NT2/D1 (cell line): ENCODE data around the gene GPR3.

ENCODE experiments used
- DNase-seq: peaks from one replicate; pipeline ENCODE4 v3.0.0-alpha.2; 2011; ENCODE audit warnings: low read depth, low spot score
- H3K27me3 ChIP-seq: 2 replicates; pipeline ENCODE4 v1.6.0; 2011; ENCODE audit warnings: mild to moderate bottlenecking; ENCODE audit not compliant: insufficient read length, insufficient read depth
- H3K36me3 ChIP-seq: 2 replicates; pipeline ENCODE4 v1.6.1; 2011; ENCODE audit warnings: mild to moderate bottlenecking, low read length, mixed read lengths; ENCODE audit not compliant: insufficient read depth, insufficient read length
- H3K4me1 ChIP-seq: 2 replicates; pipeline ENCODE4 v1.5.1; 2011; ENCODE audit not compliant: insufficient read depth, insufficient read length
- H3K4me3 ChIP-seq: 2 replicates; pipeline ENCODE4 v1.5.1; 2011; ENCODE audit warnings: low read depth; ENCODE audit not compliant: insufficient read length
- H3K9ac ChIP-seq: 2 replicates; pipeline ENCODE4 v1.6.0; 2011; ENCODE audit warnings: low read depth; ENCODE audit not compliant: insufficient read length
- H3K9me3 ChIP-seq: 2 replicates; pipeline ENCODE4 v1.5.1; 2011; ENCODE audit warnings: mild to moderate bottlenecking, low read length; ENCODE audit not compliant: insufficient read depth
- SUZ12 ChIP-seq: IDR thresholded peaks from 2 replicates; pipeline ENCODE4 v1.6.1; 2011; ENCODE audit not compliant: insufficient read length, insufficient read depth; ENCODE audit errors: extremely low read depth
- YY1 ChIP-seq: IDR thresholded peaks from 2 replicates; pipeline ENCODE4 v1.6.1; 2011; ENCODE audit not compliant: insufficient read length, insufficient read depth
- ZNF274 ChIP-seq: IDR thresholded peaks from 2 replicates; pipeline ENCODE4 v1.6.1; 2011; ENCODE audit warnings: mild to moderate bottlenecking, low read depth, low read length

GPR3 gene

GRCh38 chr1:27355683-27356082 is 36.7 kb upstream of the GPR3 start:
- H3K27me3 ChIP-seq: peaks cover 20% of the 10 kb centered on the region
- peaks cover 51% of the 10 kb centered on the region for H3K36me3 ChIP-seq
- TF ChIP-seq YY1 (no peak), ZNF274 (no peak), SUZ12 (no peak)
- no peak overlapping the region for H3K4me3 ChIP-seq
- DNase-seq: no peak
- no peaks in the 10 kb centered on the region for H3K9me3 ChIP-seq
- no peak overlapping the region for H3K9ac ChIP-seq
- H3K4me1 ChIP-seq: peaks cover 25% of the 10 kb centered on the region

- Histone ChIP-seq H3K9me3 (no peaks in the 10 kb centered on the region), H3K4me3 (no peak overlapping the region), H3K36me3 (peaks cover 55% of the 10 kb centered on the region), H3K4me1 (peaks cover 25% of the 10 kb centered on the region), H3K27me3 (peaks cover 20% of the 10 kb centered on the region), H3K9ac (no peak overlapping the region)
- TF ChIP-seq YY1 (no peak), ZNF274 (no peak), SUZ12 (no peak)
- DNase-seq: no peak
Measured at GRCh38 chr1:27356277-27356618, 36.2 kb upstream of the GPR3 start.

GRCh38 chr1:27356619-27357280 is 35.7 kb upstream of the GPR3 start:
- TF ChIP-seq SUZ12 (no peak), ZNF274 (no peak), YY1 (no peak)
- no peak overlapping the region for H3K4me3 ChIP-seq
- no peaks in the 10 kb centered on the region for H3K9me3 ChIP-seq
- H3K4me1 ChIP-seq: peaks cover 22% of the 10 kb centered on the region
- H3K9ac ChIP-seq: peak overlapping the region; percentile 42
- H3K36me3 ChIP-seq: peaks cover 60% of the 10 kb centered on the region
- no peak for DNase-seq
- H3K27me3 ChIP-seq: peaks cover 20% of the 10 kb centered on the region

- Histone ChIP-seq H3K9me3 (no peaks in the 10 kb centered on the region), H3K36me3 (peaks cover 66% of the 10 kb centered on the region), H3K9ac (peak overlapping the region; percentile 45), H3K4me3 (no peak overlapping the region), H3K27me3 (peaks cover 20% of the 10 kb centered on the region), H3K4me1 (peaks cover 21% of the 10 kb centered on the region)
- no peak for DNase-seq
- TF ChIP-seq SUZ12: no peak
- no peak for TF ChIP-seq ZNF274
- TF ChIP-seq YY1: no peak
Measured at GRCh38 chr1:27357281-27358037, 35.0 kb upstream of the GPR3 start.

- Histone ChIP-seq H3K27me3 (peaks cover 20% of the 10 kb centered on the region), H3K36me3 (peaks cover 71% of the 10 kb centered on the region), H3K9ac (peak overlapping the region; percentile 45), H3K4me3 (no peak overlapping the region), H3K4me1 (peaks cover 23% of the 10 kb centered on the region), H3K9me3 (no peaks in the 10 kb centered on the region)
- TF ChIP-seq ZNF274: no peak
- TF ChIP-seq SUZ12: no peak
- no peak for TF ChIP-seq YY1
- no peak for DNase-seq
Measured at GRCh38 chr1:27358038-27358927, 34.1 kb upstream of the GPR3 start.

- no peak for TF ChIP-seq SUZ12
- no peak for TF ChIP-seq ZNF274
- TF ChIP-seq YY1: no peak
- no peaks in the 10 kb centered on the region for H3K9me3 ChIP-seq
- H3K36me3 ChIP-seq: peaks cover 65% of the 10 kb centered on the region
- peaks cover 22% of the 10 kb centered on the region for H3K4me1 ChIP-seq
- no peak overlapping the region for H3K9ac ChIP-seq
- H3K4me3 ChIP-seq: no peak overlapping the region
- DNase-seq: no peak
- peaks cover 20% of the 10 kb centered on the region for H3K27me3 ChIP-seq
Measured at GRCh38 chr1:27358928-27359313, 33.5 kb upstream of the GPR3 start.

- Histone ChIP-seq H3K36me3 (peaks cover 64% of the 10 kb centered on the region), H3K9me3 (no peaks in the 10 kb centered on the region), H3K27me3 (peaks cover 20% of the 10 kb centered on the region), H3K9ac (no peak overlapping the region), H3K4me1 (peaks cover 28% of the 10 kb centered on the region), H3K4me3 (no peak overlapping the region)
- no peak for DNase-seq
- TF ChIP-seq YY1 (no peak), SUZ12 (no peak), ZNF274 (no peak)
Measured at GRCh38 chr1:27359822-27360158, 32.6 kb upstream of the GPR3 start.
